Measurements from ENCODE around the gene BRD1. TPM values are rescaled to one million over a fixed set of nuclear protein-coding genes. Genes with fewer than 3 reads are reported as not detected.

Gene BRD1
- total and polyA plus RNA-seq, 9 of the 15 experiments (the other 6 are each of a cell fraction or from before 2014, with no cell fraction given) = 0.42 to 17.6 (median 5.5) TPM

DNA sequence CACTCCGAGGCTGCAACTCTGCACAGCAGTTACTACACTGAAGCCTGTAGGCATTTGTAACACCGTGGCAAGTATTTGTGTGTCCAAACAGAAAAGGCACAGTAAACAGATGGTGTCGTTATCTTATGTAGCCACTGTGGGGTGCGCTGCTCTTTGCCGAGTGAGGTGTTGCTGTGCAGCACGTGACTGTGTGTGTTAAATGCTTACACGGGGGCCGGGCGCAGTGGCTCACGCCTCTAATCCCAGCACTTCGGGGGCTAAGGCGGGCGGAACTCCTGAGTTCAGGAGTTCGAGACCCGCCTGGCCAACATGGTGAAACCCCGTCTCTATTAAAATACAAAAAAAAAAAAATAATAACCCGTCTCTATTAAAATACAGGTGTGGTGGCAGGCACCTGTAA lies 37.5 kb upstream of the BRD1 start (continued):
- TF ChIP-seq, protein P1, sequence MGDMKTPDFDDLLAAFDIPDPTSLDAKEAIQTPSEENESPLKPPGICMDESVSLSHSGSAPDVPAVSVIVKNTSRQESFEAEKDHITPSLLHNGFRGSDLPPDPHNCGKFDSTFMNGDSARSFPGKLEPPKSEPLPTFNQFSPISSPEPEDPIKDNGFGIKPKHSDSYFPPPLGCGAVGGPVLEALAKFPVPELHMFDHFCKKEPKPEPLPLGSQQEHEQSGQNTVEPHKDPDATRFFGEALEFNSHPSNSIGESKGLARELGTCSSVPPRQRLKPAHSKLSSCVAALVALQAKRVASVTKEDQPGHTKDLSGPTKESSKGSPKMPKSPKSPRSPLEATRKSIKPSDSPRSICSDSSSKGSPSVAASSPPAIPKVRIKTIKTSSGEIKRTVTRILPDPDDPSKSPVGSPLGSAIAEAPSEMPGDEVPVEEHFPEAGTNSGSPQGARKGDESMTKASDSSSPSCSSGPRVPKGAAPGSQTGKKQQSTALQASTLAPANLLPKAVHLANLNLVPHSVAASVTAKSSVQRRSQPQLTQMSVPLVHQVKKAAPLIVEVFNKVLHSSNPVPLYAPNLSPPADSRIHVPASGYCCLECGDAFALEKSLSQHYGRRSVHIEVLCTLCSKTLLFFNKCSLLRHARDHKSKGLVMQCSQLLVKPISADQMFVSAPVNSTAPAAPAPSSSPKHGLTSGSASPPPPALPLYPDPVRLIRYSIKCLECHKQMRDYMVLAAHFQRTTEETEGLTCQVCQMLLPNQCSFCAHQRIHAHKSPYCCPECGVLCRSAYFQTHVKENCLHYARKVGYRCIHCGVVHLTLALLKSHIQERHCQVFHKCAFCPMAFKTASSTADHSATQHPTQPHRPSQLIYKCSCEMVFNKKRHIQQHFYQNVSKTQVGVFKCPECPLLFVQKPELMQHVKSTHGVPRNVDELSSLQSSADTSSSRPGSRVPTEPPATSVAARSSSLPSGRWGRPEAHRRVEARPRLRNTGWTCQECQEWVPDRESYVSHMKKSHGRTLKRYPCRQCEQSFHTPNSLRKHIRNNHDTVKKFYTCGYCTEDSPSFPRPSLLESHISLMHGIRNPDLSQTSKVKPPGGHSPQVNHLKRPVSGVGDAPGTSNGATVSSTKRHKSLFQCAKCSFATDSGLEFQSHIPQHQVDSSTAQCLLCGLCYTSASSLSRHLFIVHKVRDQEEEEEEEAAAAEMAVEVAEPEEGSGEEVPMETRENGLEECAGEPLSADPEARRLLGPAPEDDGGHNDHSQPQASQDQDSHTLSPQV (IDR thresholded peaks at IDR 0.05) = no peak
- TF ChIP-seq ZNF239 (CRISPR knock-in tag; IDR thresholded peaks at IDR 0.05) (no peak), MAFK (IDR thresholded peaks at IDR 0.05; ENCODE audit: low read length) (no peak), MAZ (CRISPR knock-in tag; conservative IDR thresholded peaks at IDR 0.05 in 1 of 2, IDR thresholded peaks at IDR 0.05 in 1 of 2) (no peak), GABPB1 (CRISPR knock-in tag; IDR thresholded peaks at IDR 0.05) (no peak), TCFL5 (CRISPR knock-in tag; conservative IDR thresholded peaks at IDR 0.05) (no peak), ZFP36 (IDR thresholded peaks at IDR 0.05; ENCODE audit: low read depth, low read length, partially characterized antibody) (no peak)
- TF ChIP-seq, protein P2, sequence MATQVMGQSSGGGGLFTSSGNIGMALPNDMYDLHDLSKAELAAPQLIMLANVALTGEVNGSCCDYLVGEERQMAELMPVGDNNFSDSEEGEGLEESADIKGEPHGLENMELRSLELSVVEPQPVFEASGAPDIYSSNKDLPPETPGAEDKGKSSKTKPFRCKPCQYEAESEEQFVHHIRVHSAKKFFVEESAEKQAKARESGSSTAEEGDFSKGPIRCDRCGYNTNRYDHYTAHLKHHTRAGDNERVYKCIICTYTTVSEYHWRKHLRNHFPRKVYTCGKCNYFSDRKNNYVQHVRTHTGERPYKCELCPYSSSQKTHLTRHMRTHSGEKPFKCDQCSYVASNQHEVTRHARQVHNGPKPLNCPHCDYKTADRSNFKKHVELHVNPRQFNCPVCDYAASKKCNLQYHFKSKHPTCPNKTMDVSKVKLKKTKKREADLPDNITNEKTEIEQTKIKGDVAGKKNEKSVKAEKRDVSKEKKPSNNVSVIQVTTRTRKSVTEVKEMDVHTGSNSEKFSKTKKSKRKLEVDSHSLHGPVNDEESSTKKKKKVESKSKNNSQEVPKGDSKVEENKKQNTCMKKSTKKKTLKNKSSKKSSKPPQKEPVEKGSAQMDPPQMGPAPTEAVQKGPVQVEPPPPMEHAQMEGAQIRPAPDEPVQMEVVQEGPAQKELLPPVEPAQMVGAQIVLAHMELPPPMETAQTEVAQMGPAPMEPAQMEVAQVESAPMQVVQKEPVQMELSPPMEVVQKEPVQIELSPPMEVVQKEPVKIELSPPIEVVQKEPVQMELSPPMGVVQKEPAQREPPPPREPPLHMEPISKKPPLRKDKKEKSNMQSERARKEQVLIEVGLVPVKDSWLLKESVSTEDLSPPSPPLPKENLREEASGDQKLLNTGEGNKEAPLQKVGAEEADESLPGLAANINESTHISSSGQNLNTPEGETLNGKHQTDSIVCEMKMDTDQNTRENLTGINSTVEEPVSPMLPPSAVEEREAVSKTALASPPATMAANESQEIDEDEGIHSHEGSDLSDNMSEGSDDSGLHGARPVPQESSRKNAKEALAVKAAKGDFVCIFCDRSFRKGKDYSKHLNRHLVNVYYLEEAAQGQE (IDR thresholded peaks at IDR 0.05; ENCODE audit: borderline replicate concordance) = no peak
- TF ChIP-seq, protein P2 (CRISPR knock-in tag; IDR thresholded peaks at IDR 0.05; ENCODE audit: low read depth) = no peak
- TF ChIP-seq, protein P3, sequence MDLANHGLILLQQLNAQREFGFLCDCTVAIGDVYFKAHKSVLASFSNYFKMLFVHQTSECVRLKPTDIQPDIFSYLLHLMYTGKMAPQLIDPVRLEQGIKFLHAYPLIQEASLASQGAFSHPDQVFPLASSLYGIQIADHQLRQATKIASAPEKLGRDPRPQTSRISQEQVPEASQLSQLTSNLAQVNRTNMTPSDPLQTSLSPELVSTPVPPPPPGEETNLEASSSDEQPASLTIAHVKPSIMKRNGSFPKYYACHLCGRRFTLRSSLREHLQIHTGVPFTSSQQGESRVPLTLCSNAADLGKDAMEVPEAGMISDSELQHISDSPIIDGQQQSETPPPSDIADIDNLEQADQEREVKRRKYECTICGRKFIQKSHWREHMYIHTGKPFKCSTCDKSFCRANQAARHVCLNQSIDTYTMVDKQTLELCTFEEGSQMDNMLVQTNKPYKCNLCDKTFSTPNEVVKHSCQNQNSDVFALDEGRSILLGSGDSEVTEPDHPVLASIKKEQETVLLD (IDR thresholded peaks at IDR 0.05) = no peak
- TF ChIP-seq, protein P4, sequence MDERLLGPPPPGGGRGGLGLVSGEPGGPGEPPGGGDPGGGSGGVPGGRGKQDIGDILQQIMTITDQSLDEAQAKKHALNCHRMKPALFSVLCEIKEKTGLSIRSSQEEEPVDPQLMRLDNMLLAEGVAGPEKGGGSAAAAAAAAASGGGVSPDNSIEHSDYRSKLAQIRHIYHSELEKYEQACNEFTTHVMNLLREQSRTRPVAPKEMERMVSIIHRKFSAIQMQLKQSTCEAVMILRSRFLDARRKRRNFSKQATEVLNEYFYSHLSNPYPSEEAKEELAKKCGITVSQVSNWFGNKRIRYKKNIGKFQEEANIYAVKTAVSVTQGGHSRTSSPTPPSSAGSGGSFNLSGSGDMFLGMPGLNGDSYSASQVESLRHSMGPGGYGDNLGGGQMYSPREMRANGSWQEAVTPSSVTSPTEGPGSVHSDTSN (CRISPR knock-in tag; IDR thresholded peaks at IDR 0.05; ENCODE audit: low read depth) = no peak
- TF ChIP-seq, protein P4 (tag; conservative IDR thresholded peaks at IDR 0.05; ENCODE audit: low read depth) = no peak

Measured in K562 (cell line).